Muscle layer of colon (tissue), 2 donors: ENCODE measurements around the gene RAD51B.
A peak's percentile ranks its signal among the peaks of the same experiment; 100 is the strongest.

Experiments used
- H3K27ac ChIP-seq: one replicate; pipeline ENCODE4 v1.7.0; 2013; ENCODE audit warnings: low read depth, mild to moderate bottlenecking, low read length, moderate library complexity
- H3K27me3 ChIP-seq, 2 donors: one replicate each; pipeline ENCODE4 v1.7.0; 2013; ENCODE audit warnings: low read length in 2 of 2, mild to moderate bottlenecking in 2 of 2; ENCODE audit not compliant: insufficient read depth in 2 of 2, control insufficient read depth in 1 of 2
- H3K36me3 ChIP-seq: one replicate; pipeline ENCODE4 v1.7.0; 2013; ENCODE audit warnings: mild to moderate bottlenecking, low read length; ENCODE audit not compliant: insufficient read depth
- H3K4me1 ChIP-seq: one replicate; pipeline ENCODE4 v1.7.0; 2013; ENCODE audit warnings: mild to moderate bottlenecking, low read length; ENCODE audit not compliant: insufficient read depth
- H3K4me3 ChIP-seq, 2 donors: one replicate each; pipeline ENCODE4 v1.7.0; 2013; ENCODE audit warnings: low read length in 2 of 2, low read depth in 1 of 2, mild to moderate bottlenecking in 1 of 2, moderate library complexity in 1 of 2
- H3K9ac ChIP-seq: one replicate; pipeline ENCODE4 v1.7.0; 2013; ENCODE audit warnings: low read length
- H3K9me3 ChIP-seq: one replicate; pipeline ENCODE4 v1.7.0; 2013; ENCODE audit warnings: mild to moderate bottlenecking, low read length
- donor health status: abdominal sarcoma.
- donor health status: Adenocarcinoma of cecum.

The RAD51B gene

GRCh38 chr14:68651652-68652432 is 832.3 kb downstream of the RAD51B start:
- peak overlapping the region; percentile 88 for H3K27ac ChIP-seq
- H3K4me1 ChIP-seq, result peaks cover 67% of the 10 kb centered on the region
- H3K9ac ChIP-seq, result no peak overlapping the region
- H3K4me3 ChIP-seq, result no peak overlapping the region
- H3K27me3 ChIP-seq, result no peaks in the 10 kb centered on the region
- no peaks in the 10 kb centered on the region for H3K9me3 ChIP-seq
- no peaks in the 10 kb centered on the region for H3K36me3 ChIP-seq

GRCh38 chr14:68652433-68652690 is 832.8 kb downstream of the RAD51B start:
- peak overlapping the region; percentile 88 for H3K27ac ChIP-seq
- H3K4me1 ChIP-seq, result peaks cover 67% of the 10 kb centered on the region
- no peak overlapping the region for H3K4me3 ChIP-seq

GRCh38 chr14:68653108-68653507 is 833.5 kb downstream of the RAD51B start:
- Histone ChIP-seq H3K9me3 (no peaks in the 10 kb centered on the region), H3K27me3 (no peaks in the 10 kb centered on the region), H3K4me1 (peaks cover 68% of the 10 kb centered on the region), H3K9ac (no peak overlapping the region), H3K4me3 (no peak overlapping the region), H3K27ac (peak overlapping the region; percentile 88), H3K36me3 (no peaks in the 10 kb centered on the region)

More at GRCh38 chr14:68652433-68652690, 832.8 kb downstream of the RAD51B start:
- no peak overlapping the region for H3K9ac ChIP-seq
- H3K9me3 ChIP-seq, result no peaks in the 10 kb centered on the region
- H3K27me3 ChIP-seq, result no peaks in the 10 kb centered on the region
- H3K36me3 ChIP-seq, result no peaks in the 10 kb centered on the region

GRCh38 chr14:68653804-68654203 is 834.2 kb downstream of the RAD51B start:
- H3K4me1 ChIP-seq, result peaks cover 75% of the 10 kb centered on the region
- H3K27ac ChIP-seq, result peak overlapping the region; percentile 88

GRCh38 chr14:68654471-68654941 is 834.9 kb downstream of the RAD51B start:
- Histone ChIP-seq H3K27me3 (no peaks in the 10 kb centered on the region), H3K27ac (peak overlapping the region; percentile 88), H3K4me3 (no peak overlapping the region), H3K9me3 (no peaks in the 10 kb centered on the region), H3K9ac (peak overlapping the region; percentile 14), H3K36me3 (no peaks in the 10 kb centered on the region), H3K4me1 (peaks cover 82% of the 10 kb centered on the region)

More at GRCh38 chr14:68653804-68654203, 834.2 kb downstream of the RAD51B start:
- no peak overlapping the region for H3K4me3 ChIP-seq
- no peaks in the 10 kb centered on the region for H3K27me3 ChIP-seq
- H3K9me3 ChIP-seq, result no peaks in the 10 kb centered on the region
- H3K9ac ChIP-seq, result no peak overlapping the region
- H3K36me3 ChIP-seq, result no peaks in the 10 kb centered on the region

- no peaks in the 10 kb centered on the region for H3K27me3 ChIP-seq
- H3K27ac ChIP-seq, result peak overlapping the region; percentile 88
- no peak overlapping the region for H3K4me3 ChIP-seq
- no peaks in the 10 kb centered on the region for H3K36me3 ChIP-seq
- no peaks in the 10 kb centered on the region for H3K9me3 ChIP-seq
- peak overlapping the region; percentile 14 for H3K9ac ChIP-seq
- H3K4me1 ChIP-seq, result peaks cover 88% of the 10 kb centered on the region
Observed at GRCh38 chr14:68655021-68655831, 835.6 kb downstream of the RAD51B start.

GRCh38 chr14:68655911-68656316 is 836.3 kb downstream of the RAD51B start:
- peak overlapping the region; percentile 88 for H3K27ac ChIP-seq
- no peak overlapping the region for H3K4me3 ChIP-seq
- H3K9ac ChIP-seq, result no peak overlapping the region
- H3K9me3 ChIP-seq, result no peaks in the 10 kb centered on the region
- no peaks in the 10 kb centered on the region for H3K27me3 ChIP-seq
- peaks cover 84% of the 10 kb centered on the region for H3K4me1 ChIP-seq
- H3K36me3 ChIP-seq, result no peaks in the 10 kb centered on the region

GRCh38 chr14:68656452-68656851 is 836.9 kb downstream of the RAD51B start:
- Histone ChIP-seq H3K27me3 (no peaks in the 10 kb centered on the region), H3K27ac (peak overlapping the region; percentile 88), H3K9me3 (no peaks in the 10 kb centered on the region), H3K9ac (no peak overlapping the region), H3K36me3 (no peaks in the 10 kb centered on the region), H3K4me1 (peaks cover 78% of the 10 kb centered on the region), H3K4me3 (no peak overlapping the region)

- Histone ChIP-seq H3K4me3 (no peak overlapping the region), H3K36me3 (no peaks in the 10 kb centered on the region), H3K9ac (no peak overlapping the region), H3K9me3 (no peaks in the 10 kb centered on the region), H3K27ac (no peak overlapping the region), H3K4me1 (peaks cover 68% of the 10 kb centered on the region), H3K27me3 (no peaks in the 10 kb centered on the region)
Observed at GRCh38 chr14:68657300-68658028, 837.9 kb downstream of the RAD51B start.

- Histone ChIP-seq H3K36me3 (no peaks in the 10 kb centered on the region), H3K27me3 (no peaks in the 10 kb centered on the region), H3K9me3 (no peaks in the 10 kb centered on the region), H3K9ac (no peak overlapping the region), H3K27ac (no peak overlapping the region), H3K4me3 (no peak overlapping the region), H3K4me1 (peaks cover 62% of the 10 kb centered on the region)
Observed at GRCh38 chr14:68658029-68658509, 838.5 kb downstream of the RAD51B start.
